Forelimb muscle (tissue), 1 donor: ENCODE data around the gene AKNA. TPM values are rescaled to one million over a fixed set of nuclear protein-coding genes. Genes with fewer than 3 reads are reported as not detected.

Experiments
- DNase-seq: peaks from one replicate; pipeline ENCODE4 v3.0.0-alpha.2; 2013; ENCODE audit warnings: low read depth
- polyA plus RNA-seq: library from polyadenylated mRNA; unstranded; fragments of 120-200 nt; gene quantifications from one replicate; pipeline ENCODE4 v1.2.1, GENCODE V29; 2013; ENCODE audit not compliant: insufficient read length

Gene AKNA
- polyA plus RNA-seq, 1 donor = 8.4 TPM

DNA sequence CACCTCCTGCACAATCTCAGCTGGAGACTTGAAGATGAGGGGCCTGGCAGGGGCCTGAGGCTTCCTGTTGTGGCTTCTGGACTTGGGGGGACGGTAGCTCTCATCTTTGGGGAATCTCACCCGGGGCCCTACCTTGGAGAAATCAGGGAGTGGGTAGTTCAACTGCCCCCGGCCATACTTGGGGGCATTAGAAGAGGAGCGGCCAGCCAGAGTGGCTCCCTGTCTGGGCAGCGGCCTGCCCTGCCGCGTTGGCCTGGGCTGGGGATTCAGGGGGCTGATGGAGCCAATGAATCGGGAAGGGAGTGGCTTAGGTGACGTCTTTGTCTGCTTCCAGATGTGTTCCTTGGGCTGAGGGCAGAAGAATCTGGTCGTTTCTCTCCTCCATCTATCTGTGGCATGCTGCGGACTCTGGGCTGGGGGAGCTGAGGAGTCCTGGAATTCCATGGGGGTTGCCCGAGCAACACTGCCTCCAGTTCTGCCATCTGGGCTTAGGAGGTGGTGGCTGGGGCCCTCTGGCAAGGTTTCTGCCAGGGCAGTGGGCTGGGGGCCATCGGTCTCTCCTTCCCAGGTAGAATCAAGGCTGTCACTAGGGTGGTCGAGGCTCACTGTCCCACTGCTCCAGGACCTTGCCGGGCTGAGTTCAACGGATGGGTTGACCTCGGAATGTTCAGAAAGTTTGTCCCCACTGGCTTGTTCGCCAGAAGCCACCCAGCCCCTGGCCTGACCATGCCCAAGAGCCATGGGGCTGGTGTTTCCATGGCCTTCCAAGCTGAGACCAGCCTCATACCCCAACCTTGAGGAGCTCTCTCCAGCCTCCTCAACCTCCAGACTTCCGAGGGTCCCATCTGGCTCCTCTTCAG, 11.0 kb downstream of the AKNA start:
- DNase-seq = no peak

- DNase-seq = no peak
These were observed 12.2 kb downstream of the AKNA start for GRCh38 chr9:114375386-114376175.

DNA sequence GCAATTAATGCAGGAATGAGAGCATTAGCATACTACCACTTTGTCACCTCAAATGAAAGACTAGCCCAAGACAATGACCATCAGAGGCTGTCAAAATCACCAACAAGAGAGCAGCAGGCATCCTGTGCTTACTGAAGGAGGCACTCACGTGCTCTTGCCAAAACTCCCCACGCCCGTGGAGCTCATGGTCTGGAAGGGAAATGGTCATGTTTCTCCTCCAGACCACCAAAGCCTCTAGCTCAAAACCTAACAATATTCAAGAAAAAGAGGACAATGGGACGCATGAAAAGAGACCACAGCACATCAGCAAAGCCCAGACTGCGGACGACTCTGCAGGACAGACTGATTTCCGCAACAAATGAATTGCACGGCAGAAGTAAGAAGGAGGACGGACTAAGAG, 12.8 kb downstream of the AKNA start:
- no peak for DNase-seq

- no peak for DNase-seq
These were observed 13.6 kb downstream of the AKNA start for GRCh38 chr9:114373960-114374730.

DNA sequence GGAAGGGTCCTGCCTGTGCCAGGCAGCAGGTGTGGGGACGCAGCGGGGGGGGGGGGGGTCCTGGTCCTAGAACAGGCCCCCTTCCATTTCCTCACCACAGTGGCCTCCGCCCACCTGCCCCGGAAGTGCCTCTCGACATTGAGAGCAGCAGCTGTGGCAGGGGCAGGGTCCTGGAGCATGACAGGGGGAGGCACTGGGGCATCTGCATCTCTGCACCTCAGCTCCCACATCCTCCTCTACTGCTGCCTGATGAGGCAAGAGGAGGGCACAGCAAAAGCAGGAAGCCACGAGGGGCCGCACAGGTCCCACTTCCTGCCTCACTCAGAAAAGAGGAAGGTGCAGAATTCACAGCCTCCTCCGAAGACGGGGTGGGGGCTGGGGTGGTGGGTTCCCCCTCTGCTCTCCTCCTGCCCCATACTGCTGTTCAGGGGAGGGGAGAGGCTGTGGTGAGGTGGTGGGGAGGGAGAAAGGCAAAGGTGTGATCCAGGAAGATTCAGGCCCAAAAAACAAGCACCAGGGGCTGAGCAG, 14.8 kb downstream of the AKNA start:
- DNase-seq = no peak

DNA sequence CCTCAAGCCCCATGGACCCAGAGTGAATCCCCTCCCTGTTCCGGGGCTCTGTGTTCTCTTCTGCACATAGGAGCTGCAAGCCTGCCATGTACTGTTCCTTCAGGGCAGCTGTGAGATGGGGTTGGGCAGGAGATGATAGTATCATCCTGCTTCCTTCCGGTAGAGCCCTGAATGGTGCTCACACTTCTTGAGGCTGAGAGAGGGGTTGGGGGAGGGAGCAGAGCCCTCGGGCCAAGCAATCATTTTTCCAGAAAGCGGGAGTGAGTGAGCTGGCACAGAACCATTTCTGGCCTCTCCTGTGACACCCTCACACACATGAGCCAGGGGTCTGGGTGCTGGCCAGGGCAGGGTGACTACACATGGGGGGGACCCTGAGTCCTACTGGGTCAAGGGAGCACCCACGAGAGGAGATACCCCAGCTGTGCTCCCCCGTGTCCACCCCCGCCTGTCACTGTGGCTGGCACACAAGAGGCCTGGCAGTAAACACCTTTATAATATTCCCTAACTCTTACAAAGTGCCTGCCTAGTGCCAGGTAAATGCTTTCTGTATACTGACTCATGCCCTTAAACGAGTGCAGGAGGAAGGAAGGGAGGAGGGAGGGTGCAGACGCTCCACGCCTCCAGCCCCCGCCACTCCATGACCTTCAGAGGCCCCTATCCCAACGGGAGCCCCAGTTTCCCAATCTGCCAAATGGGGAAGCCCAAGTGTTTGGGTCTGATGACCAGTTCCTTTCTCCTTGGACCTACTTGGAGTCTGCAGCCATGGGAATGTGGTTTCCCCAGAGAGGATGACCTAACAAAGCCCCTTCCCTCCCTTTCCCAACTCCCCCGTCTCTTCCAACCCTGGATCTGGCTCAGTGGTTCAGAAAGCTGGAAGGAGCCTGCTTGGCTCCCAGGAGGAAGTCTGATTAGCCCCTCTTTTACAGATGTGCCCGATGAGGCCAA, 15.5 kb downstream of the AKNA start:
- DNase-seq = no peak

DNA sequence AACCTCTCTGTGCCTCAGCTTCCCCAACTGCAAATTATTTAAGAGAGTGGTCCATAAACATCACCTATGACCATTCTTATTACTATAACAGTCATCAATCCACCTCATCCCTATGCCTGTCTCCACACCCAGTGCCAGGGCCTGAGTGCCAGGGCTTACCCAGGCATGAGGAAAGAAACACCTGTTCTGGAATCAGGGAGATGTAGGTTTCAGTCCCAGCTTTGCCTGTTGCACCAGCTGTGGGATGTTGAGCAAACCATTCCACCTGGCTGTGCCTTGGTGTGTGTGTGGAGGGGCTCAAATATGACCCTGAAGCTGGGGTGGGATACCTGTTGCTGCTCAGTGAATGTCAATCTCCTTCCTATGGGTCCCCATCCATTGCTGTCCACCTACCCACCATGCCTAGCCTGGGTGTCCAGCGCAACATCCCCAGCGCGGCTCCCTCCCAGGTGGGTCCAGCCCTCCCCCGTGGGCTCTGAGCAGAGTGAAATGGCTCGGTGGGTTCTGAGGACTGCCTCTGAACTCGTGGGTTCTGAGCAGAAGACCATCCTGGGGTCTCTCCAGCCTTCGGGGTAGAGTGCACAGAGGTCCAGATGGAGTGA, 16.3 kb downstream of the AKNA start:
- DNase-seq = no peak

DNA sequence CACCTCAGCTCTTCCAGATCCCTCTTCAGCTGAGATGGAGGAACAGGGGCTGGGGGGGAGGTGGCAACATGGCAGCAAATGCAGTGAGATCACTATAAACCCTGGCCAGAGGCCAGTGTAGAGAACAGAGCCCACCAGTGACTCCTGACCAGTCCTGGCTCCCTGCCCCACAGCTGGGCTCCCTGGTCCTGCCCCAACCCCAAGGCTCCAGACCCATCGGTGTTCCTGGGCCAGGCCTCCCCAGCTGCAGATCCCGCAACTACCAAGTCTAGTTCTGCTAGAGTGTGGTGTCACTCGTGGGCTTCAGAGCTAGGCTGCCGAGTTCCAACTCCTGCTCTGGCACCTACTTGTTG, 16.8 kb downstream of the AKNA start:
- DNase-seq = no peak

DNA sequence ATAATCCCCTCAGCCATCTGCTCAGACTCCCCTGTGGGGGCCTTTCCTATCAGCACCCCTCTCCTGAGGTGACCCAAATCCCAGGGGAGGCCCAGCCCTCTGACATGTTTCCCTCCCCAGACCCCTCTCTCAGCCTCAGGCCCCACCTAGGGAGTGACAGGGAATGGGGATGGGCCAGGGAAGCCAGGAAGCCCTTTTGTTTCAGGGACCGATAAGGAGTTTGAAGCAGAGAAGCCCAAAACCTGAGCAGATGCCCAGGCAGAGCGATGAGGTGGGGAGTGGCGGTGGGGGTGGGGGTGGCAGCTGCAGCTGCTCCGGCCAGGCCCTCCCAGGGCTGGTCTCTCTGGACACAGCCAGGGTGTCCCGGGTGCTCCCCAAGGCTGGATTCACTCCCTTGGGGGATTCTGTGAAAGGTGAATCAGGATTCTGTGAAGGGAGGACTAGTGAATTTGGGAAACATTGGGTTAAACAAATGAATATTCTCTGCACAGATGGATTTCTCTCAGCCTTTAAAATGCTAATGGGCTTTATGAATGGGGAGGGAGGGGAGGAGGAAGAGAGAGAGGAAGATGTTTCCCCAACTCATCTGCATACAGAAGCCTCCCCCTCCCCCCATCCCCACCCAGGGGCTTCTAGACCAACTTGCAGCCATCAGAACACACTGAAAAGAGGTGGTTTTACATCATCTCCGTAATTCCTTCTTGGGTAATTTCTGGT, 17.4 kb downstream of the AKNA start:
- DNase-seq = no peak

DNA sequence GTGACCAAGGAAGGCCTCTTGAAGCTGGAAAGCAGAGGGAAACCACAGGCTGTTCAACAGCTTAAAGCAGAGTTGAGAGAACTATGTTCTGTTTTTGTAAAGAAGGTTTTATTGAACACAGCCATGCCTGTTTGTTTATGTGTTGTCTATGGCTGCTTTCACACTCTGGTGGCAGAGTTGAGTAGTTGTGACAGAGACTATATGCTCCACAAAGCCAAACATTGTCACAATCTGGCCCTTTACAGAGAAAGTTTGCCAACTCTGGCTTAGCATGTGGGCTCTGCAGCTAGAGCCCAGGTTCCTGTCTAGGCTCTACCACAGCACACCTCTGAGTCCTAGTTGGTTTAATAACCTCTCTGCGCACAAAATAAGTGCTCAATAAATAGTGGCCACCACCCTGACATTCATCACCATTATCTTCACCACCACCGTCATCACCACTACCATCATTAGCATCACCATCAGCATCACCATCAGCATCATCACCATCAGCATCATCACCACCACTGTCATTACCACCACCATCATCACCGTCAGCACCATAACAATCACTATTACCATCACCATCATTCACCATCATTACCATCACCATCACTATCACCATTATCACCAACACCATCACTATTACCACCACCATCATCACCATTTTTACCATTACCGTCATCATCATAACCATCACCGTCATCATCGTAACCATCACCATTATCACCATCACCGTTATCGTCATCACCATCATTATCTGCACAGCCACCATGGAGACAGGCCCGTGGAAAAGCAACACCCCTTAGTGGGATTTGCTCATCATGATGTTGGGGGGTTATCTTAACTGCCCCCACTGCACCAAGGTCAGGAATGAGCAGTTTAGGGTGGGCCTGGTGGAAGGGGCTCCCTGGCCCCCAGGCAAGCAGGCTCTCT, 18.3 kb downstream of the AKNA start:
- no peak for DNase-seq

- no peak for DNase-seq
These were observed 19.8 kb downstream of the AKNA start for GRCh38 chr9:114367772-114368569.

DNA sequence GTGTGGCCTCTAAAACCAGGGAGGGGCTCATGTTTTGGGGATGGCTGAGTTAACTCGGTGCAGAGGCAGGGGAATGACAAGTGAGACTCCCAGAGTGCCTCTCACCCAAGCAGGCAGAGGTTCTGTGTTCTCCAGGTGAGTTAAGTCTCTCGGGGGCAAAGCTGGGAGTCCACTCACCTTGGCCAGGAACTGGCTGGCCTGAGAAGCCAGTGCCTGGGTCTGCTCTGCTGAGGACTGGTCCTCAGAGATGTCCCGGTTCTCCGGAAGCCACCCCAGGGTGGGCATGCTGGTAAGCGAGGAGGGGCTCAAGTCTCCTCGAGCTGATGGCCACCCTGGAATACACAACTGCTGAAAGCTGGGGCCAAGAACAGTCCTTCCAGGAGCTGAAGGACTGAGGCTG, 20.4 kb downstream of the AKNA start:
- DNase-seq = no peak

DNA sequence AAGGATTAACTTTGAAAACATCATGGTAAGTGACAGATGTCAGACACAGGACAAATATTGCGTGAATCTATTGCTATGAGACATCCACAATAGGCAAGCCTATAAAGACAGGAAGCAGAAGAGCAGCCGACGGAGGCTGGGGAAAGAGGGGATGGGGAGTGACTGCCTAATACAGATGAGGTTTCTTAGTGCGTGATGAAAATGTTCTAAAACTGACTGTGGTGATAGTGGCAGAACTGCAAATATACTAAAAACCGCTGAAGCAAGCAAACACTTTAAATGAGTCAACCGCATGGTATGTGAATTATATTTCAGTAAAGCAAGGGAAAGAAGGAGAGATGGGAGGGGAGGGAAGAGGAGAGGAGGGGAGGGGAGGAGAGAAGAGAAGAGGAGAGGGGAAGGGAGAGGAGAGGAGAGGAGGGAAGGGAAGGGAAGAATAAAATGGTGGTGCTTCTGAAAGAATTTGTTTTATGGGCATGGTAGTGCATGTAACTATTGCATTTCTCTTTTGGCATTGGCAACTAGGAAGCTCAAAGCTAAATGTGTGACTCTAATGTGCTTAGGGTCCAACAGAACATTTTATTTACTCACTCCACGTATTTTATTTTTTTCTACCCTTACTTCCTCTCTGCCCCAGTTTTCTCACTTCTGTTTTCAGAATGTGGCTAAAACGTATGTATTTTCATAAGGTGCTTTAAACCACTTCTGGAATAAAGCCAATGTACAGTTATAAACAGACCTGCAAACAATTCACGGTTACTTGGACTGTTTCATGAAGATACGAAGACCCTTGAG, 21.3 kb downstream of the AKNA start:
- DNase-seq = no peak

- DNase-seq = no peak
These were observed 22.6 kb downstream of the AKNA start for GRCh38 chr9:114365194-114365593.

DNA sequence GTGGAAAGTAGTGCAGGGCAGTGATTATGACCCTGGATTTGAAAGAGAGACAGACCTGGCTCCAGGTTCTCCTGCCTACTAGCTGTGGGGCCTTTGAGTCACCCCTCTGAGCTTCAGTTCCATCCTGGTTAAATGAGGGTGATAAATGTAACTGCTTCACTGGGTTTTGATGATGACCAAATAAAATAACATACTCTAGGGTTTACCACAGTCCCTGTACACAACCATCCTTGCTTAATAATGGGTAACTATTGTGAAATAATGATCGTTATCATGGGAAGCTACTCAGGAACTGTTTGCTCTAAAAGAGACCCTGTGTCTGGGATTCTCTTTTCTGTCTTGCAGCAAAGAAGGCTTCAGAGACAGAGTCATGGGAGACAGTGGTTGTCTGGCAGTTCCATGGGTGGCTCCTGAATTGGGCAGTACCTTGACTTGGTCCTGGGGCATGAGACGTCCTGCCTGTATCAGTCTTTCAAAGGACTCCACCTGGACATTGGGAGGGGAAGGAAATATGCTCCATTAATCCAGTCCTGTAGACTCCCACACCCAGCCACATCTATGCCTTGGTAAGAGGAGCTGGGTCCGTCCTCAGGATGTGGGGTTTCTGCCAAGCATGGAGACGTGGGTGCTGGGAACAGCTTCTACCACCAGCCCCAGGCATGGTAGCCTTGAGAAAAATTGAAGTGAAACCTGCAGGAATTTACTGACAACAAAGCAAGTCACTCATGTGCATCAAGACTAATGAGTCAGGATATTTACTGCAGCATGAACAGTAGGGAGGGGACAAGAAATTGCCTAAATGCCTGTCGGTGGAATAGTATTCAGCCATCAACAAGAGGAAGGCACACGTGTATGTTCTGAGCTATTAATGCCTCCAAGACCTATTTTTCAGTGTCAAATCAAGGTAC, 23.4 kb downstream of the AKNA start:
- DNase-seq = no peak

DNA sequence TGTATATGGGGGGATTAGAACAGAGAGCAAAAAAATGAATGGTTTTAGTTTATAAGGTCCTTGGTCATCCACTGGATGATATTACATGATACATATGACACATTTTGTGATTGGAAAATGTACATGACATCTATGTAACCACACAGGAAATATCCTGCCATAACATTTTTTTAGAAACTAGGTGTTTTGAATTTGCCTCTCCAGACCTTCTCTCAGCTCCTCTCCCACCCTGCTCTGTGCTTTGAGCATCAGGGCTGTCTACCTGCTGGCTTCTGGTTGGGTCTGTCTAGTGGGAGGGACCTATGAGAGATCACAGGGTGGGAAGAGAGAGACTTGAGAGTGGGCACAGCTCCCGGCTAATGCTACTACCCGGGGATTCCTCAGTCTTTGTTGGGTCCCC, 24.4 kb downstream of the AKNA start:
- DNase-seq = no peak
